Sigmoid colon (tissue), 4 donors: Measurements from ENCODE around the gene LEMD3.

Experiments
- POLR2A ChIP-seq, 2 donors: fragments of 450-650 bp; IDR thresholded peaks; one replicate each; pipeline ENCODE4 v1.6.1; 2016; ENCODE audit warnings: antibody characterized with exemption in 2 of 2, mild to moderate bottlenecking in 2 of 2, moderate library complexity in 2 of 2
- POLR2AphosphoS5 ChIP-seq, 4 donors: sonication (generic); formaldehyde crosslinking; IDR thresholded peaks; one replicate each; pipeline ENCODE4 v1.6.1; 2017; ENCODE audit warnings: antibody characterized with exemption in 4 of 4
- TF ChIP-seq, protein P1 (sequence below), 4 experiments: fragments of 450-650 bp in 3 of 4; fragments of 200-600 bp in 1 of 4; IDR thresholded peaks; one replicate each; pipeline ENCODE4 v1.5.1; 2016 to 2019; ENCODE audit warnings: antibody characterized with exemption in 4 of 4, mild to moderate bottlenecking in 3 of 4, moderate library complexity in 2 of 4

DNA sequence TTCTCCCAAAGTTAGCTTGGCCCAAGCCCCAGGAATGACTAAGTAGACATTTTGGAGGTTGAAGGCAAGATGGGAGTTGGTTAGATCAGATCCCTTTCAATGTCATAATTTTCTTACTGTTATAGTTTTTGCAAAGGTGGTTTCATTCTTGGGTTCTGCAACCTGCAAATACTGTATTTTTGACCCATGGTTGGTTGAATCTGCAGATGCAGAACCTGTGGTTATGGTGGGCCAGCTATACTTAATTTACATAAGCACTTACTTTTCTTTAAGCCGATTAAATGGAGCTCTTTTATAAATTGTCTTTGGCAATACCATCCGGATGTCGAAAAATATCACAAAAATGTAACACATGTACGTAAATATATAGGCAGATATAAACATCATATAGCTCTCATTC is 25.6 kb downstream of the LEMD3 start:
- TF ChIP-seq, protein P1, sequence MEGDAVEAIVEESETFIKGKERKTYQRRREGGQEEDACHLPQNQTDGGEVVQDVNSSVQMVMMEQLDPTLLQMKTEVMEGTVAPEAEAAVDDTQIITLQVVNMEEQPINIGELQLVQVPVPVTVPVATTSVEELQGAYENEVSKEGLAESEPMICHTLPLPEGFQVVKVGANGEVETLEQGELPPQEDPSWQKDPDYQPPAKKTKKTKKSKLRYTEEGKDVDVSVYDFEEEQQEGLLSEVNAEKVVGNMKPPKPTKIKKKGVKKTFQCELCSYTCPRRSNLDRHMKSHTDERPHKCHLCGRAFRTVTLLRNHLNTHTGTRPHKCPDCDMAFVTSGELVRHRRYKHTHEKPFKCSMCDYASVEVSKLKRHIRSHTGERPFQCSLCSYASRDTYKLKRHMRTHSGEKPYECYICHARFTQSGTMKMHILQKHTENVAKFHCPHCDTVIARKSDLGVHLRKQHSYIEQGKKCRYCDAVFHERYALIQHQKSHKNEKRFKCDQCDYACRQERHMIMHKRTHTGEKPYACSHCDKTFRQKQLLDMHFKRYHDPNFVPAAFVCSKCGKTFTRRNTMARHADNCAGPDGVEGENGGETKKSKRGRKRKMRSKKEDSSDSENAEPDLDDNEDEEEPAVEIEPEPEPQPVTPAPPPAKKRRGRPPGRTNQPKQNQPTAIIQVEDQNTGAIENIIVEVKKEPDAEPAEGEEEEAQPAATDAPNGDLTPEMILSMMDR (IDR thresholded peaks at IDR 0.05): no peak
- TF ChIP-seq POLR2A (IDR thresholded peaks at IDR 0.05) (no peak), POLR2AphosphoS5 (IDR thresholded peaks at IDR 0.05) (no peak)
